Spleen (tissue), 7 donors: Measurements from ENCODE around the gene PTPRCAP.
"Not testable (repeated sequence)": the region's sequence is repeated elsewhere in the genome, so short reads cannot be mapped to it uniquely, and the experiment has no call there.

Experiments used
- CTCF ChIP-seq, 11 experiments: fragments of 200-600 bp in 7 of 11; fragments of 450-650 bp in 4 of 11; sonication (generic) in 4 of 11; IDR thresholded peaks in 8 of 11; conservative IDR thresholded peaks in 3 of 11; 1 replicate in 7 of 11; 2 replicates in 4 of 11; pipeline versions ENCODE4 v1.4.0 to v1.8.0; 2016 to 2021; ENCODE audit warnings: antibody characterized with exemption in 11 of 11, inconsistent platforms in 4 of 11, mild to moderate bottlenecking in 1 of 11
- POLR2AphosphoS5 ChIP-seq, 3 donors: sonication (generic); formaldehyde crosslinking; IDR thresholded peaks; one replicate each; pipeline ENCODE4 v1.5.1; 2017; ENCODE audit warnings: antibody characterized with exemption in 3 of 3
- donor health status: DM: no; HTN: no; CAD: no; lungs with moderate emphysema.
- donor health status: DM: no; HTN: no; CAD: no.
- donor health status: DM: no; HTN: no; CAD: no.

GRCh38 chr11:67402192-67402839 lies 35.2 kb downstream of the PTPRCAP start:
- not testable (repeated sequence) for TF ChIP-seq POLR2AphosphoS5 (IDR thresholded peaks at IDR 0.05); CTCF (IDR thresholded peaks at IDR 0.05 in 8 of 11, conservative IDR thresholded peaks at IDR 0.05 in 3 of 11)
